Heart left ventricle (tissue), 13 donors: Measurements from ENCODE around the gene PCDHA9.

ENCODE experiments used
- POLR2A ChIP-seq, 2 donors: fragments of 450-650 bp; IDR thresholded peaks; one replicate each; pipeline ENCODE4 v1.6.1; 2017; ENCODE audit warnings: antibody characterized with exemption in 2 of 2, mild to moderate bottlenecking in 2 of 2, moderate library complexity in 2 of 2
- TF ChIP-seq, protein P1 (sequence below), 12 donors: fragments of 200-600 bp; sonication (generic) in 4 of 12; IDR thresholded peaks; one replicate each; pipeline versions ENCODE4 v1.5.0 to v1.8.0; 2018 to 2022; ENCODE audit warnings: antibody characterized with exemption in 12 of 12, mild to moderate bottlenecking in 5 of 12
- donor health status: ischemic (EF 13 %, LVEDD 7.1; RV severe dilation, severe dysfunction).
- donor health status: DM: no; HTN: yes; CAD: no.
- donor health status: DM: no; HTN: no; CAD: no.
- donor health status: ischemic (EF 25% LVEDD 6.9; RV normal size, moderate dysfunction).
- donor health status: ischemic (EF 25% LVEDD 5.7; RV mildly dilated, moderate dysfunction).
- donor health status: ischemic (EF 35%, LVEDD 5.7; RV mildly dilated, moderate dysfunction).
- donor health status: nonischemic (EF 11% LVEDD 7.7; RV severe dilation, severe dysfunction).
- donor health status: DM: yes; HTN: yes; CAD: no.
- donor health status: PGD.
- donor health status: ischemic (EF 29% LVEDD 5.4; RV normal size, mild dysfunction).
- donor health status: nonischemic (EF 23%, LVEDD 6.1; RV moderate dilation, normal function).

DNA sequence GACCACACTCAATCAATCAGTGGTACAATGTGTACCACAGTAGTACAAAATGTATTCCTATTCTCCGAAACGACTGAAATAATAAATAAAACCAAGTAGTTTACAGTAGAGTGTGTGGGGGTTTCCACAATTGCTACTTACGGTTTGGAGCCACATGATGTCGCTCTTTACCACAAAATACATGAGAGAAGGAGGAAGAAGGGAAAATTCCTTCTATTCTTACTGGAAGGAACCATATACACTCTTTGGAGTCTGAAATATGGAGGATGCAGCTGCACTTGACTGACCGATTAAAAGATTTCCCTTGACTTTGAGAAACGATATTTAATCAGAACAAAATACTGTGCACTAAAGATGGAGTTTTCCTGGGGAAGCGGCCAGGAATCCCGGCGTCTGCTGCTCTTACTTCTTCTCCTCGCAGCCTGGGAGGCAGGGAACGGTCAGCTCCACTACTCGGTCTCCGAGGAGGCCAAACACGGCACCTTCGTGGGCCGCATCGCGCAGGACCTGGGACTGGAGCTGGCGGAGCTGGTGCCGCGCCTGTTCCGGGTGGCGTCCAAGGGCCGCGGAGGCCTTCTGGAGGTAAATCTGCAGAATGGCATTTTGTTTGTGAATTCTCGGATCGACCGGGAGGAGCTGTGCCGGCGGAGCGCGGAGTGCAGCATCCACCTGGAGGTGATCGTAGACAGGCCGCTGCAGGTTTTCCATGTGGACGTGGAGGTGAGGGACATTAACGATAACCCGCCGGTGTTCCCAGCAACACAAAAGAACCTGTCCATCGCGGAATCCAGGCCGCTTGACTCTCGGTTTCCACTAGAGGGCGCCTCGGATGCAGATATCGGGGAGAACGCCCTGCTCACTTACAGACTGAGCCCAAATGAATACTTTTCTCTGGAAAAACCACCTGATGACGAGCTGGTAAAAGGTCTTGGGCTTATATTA is 41.1 kb upstream of the PCDHA9 start, which contains the start of gene PCDHA4:
- TF ChIP-seq, protein P1, sequence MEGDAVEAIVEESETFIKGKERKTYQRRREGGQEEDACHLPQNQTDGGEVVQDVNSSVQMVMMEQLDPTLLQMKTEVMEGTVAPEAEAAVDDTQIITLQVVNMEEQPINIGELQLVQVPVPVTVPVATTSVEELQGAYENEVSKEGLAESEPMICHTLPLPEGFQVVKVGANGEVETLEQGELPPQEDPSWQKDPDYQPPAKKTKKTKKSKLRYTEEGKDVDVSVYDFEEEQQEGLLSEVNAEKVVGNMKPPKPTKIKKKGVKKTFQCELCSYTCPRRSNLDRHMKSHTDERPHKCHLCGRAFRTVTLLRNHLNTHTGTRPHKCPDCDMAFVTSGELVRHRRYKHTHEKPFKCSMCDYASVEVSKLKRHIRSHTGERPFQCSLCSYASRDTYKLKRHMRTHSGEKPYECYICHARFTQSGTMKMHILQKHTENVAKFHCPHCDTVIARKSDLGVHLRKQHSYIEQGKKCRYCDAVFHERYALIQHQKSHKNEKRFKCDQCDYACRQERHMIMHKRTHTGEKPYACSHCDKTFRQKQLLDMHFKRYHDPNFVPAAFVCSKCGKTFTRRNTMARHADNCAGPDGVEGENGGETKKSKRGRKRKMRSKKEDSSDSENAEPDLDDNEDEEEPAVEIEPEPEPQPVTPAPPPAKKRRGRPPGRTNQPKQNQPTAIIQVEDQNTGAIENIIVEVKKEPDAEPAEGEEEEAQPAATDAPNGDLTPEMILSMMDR (IDR thresholded peaks at IDR 0.05): peak in 9 of 12 donors; percentile 14 to 50 (median 33)
- TF ChIP-seq POLR2A (IDR thresholded peaks at IDR 0.05): no peak
